BJ (cell line): ENCODE measurements around the gene SLC33A1. TPM values are rescaled to one million over a fixed set of nuclear protein-coding genes. Genes with fewer than 3 reads are reported as not detected.

ENCODE experiments used
- CTCF ChIA-PET: fragments of 350-600 bp; formaldehyde crosslinking; extraction: SDS; loops from one replicate; lab custom pipeline; 2021; ENCODE audit warnings: antibody characterized with exemption, inconsistent platforms; lab: Yijun Ruan, JAX
- POLR2A ChIA-PET: fragments of 300-600 bp; sonication (Branson Sonifier 250); formaldehyde crosslinking; extraction: SDS; loops from one replicate; lab custom pipeline; 2021; ENCODE audit warnings: antibody characterized with exemption; lab: Charles Lee
- DNase-seq: peaks from one replicate; pipeline ENCODE4 v3.0.0-alpha.2; 2011; ENCODE audit warnings: low read depth
- H3K27me3 ChIP-seq: 2 replicates; pipeline ENCODE4 v1.6.0; 2011; ENCODE audit warnings: low read length; ENCODE audit not compliant: control insufficient read depth, insufficient read depth
- H3K36me3 ChIP-seq: 2 replicates; pipeline ENCODE4 v1.5.1; 2011; ENCODE audit warnings: low read length; ENCODE audit not compliant: control insufficient read depth, insufficient read depth
- H3K4me3 ChIP-seq: 2 replicates; pipeline ENCODE4 v1.5.1; 2011; ENCODE audit warnings: low read depth, mild to moderate bottlenecking, control low read depth, low read length
- polyA plus RNA-seq: library from polyadenylated mRNA; depleted of rRNA; stranded (reverse); fragments of >200 nt; gene quantifications from 2 replicates; pipeline ENCODE4 v1.2.3, GENCODE V29; 2011; rRNA removed
- TF ChIP-seq, protein P1 (sequence below): IDR thresholded peaks from 2 replicates; pipeline ENCODE4 v1.5.1; 2011; ENCODE audit warnings: low read depth, mild to moderate bottlenecking, control low read depth, inconsistent platforms, low read length, moderate library complexity; ENCODE audit not compliant: insufficient read depth

Gene SLC33A1
- polyA plus RNA-seq, 1 experiment = 20.6 TPM

DNA sequence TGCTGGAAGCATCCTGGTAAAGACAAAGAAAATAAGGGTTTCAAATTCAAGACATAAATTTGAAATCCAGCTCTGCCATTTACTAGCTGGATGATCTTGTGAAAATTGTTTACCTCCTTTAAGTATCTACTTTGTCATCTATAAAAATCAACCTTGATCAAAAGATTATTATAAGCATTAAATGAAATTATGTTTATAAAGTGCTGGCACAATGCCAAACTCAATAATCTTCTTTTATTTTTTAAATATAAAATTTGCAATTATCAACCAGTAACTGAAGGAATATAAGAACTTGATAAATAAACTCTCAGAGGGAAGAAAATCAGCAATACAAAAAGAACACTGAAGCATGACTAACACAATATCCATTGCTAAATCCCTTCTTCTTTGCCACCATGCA is 73.9 kb downstream of the SLC33A1 start:
- DNase-seq = no peak
- TF ChIP-seq, protein P1, sequence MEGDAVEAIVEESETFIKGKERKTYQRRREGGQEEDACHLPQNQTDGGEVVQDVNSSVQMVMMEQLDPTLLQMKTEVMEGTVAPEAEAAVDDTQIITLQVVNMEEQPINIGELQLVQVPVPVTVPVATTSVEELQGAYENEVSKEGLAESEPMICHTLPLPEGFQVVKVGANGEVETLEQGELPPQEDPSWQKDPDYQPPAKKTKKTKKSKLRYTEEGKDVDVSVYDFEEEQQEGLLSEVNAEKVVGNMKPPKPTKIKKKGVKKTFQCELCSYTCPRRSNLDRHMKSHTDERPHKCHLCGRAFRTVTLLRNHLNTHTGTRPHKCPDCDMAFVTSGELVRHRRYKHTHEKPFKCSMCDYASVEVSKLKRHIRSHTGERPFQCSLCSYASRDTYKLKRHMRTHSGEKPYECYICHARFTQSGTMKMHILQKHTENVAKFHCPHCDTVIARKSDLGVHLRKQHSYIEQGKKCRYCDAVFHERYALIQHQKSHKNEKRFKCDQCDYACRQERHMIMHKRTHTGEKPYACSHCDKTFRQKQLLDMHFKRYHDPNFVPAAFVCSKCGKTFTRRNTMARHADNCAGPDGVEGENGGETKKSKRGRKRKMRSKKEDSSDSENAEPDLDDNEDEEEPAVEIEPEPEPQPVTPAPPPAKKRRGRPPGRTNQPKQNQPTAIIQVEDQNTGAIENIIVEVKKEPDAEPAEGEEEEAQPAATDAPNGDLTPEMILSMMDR = no peak
- Histone ChIP-seq H3K36me3 (no peaks in the 10 kb centered on the region), H3K27me3 (no peaks in the 10 kb centered on the region), H3K4me3 (no peak overlapping the region)
- ChIA-PET CTCF (interaction anchor here (1.9 kb wide), 1 partner anchor 26 kb away, joined by 4 read pairs; the partner anchor contains the start of gene C3orf33), POLR2A (no interaction called here)

DNA sequence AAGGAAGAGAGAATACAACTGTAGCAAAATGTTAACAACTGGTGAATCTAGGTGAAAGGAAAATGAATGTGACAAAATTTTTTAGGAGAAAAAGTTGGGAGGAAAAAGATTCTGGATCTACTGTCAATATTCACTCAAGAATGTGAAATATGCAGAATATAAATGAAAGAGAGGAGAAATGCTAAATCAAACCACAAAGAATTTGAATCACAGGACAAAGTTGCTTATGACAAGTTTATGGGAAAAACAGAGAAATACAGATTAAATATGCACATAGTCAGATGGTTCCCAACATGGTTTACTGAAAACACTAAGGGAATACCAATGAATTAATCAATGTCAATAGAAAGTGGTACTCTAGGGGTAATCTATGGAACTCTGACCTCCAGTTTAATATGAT is 75.8 kb downstream of the SLC33A1 start:
- ChIA-PET POLR2A (no interaction called here), CTCF (interaction anchor here (0.6 kb wide), 1 partner anchor 27 kb away, joined by 3 read pairs; the partner anchor contains the start of gene C3orf33)
- TF ChIP-seq, protein P1 = no peak
- no peak for DNase-seq
- no peaks in the 10 kb centered on the region for H3K36me3 ChIP-seq
- H3K4me3 ChIP-seq = no peak overlapping the region
- no peaks in the 10 kb centered on the region for H3K27me3 ChIP-seq

GRCh38 chr3:155772801-155773200 is 81.4 kb downstream of the SLC33A1 start:
- no peak for DNase-seq
- POLR2A ChIA-PET = no interaction called here
- no peak overlapping the region for H3K4me3 ChIP-seq
- H3K27me3 ChIP-seq = no peaks in the 10 kb centered on the region
- CTCF ChIA-PET = no interaction called here
- no peaks in the 10 kb centered on the region for H3K36me3 ChIP-seq
- TF ChIP-seq, protein P1 = no peak

- CTCF ChIA-PET = no interaction called here
- Histone ChIP-seq H3K36me3 (no peaks in the 10 kb centered on the region), H3K27me3 (no peaks in the 10 kb centered on the region), H3K4me3 (no peak overlapping the region)
- DNase-seq = no peak
- TF ChIP-seq, protein P1 = no peak
- POLR2A ChIA-PET = no interaction called here
Observed at GRCh38 chr3:155771126-155771525, 83.1 kb downstream of the SLC33A1 start.

Other genes with a start within 250 kb of the SLC33A1 start
- gene PLCH1, start 109.4 kb downstream of the SLC33A1 start, polyA plus RNA-seq = 0.06 and 0.07 TPM in 2 replicates
- 2.0 and 2.3 TPM in 2 replicates for gene C3orf33, start 48.1 kb downstream of the SLC33A1 start, polyA plus RNA-seq
- 13.6 and 32.1 TPM in 2 replicates for gene GMPS, start 16.2 kb upstream of the SLC33A1 start, polyA plus RNA-seq